Coronary artery (tissue), 2 donors: ENCODE results near the gene DENND2D.

Source experiments
- DNase-seq: peaks from one replicate; pipeline ENCODE4 v3.0.0-alpha.2; 2017; ENCODE audit warnings: low spot score
- H3K27ac ChIP-seq, 2 donors: fragments of 200-600 bp; sonication (generic); one replicate each; pipeline ENCODE4 v1.5.1; 2016 to 2019
- H3K4me3 ChIP-seq: fragments of 200-600 bp; sonication (generic); 2 replicates; pipeline ENCODE4 v1.5.1; 2016; ENCODE audit warnings: mild to moderate bottlenecking, moderate library complexity
- TF ChIP-seq, protein P1 (sequence below): fragments of 200-600 bp; sonication (generic); IDR thresholded peaks from one replicate; pipeline ENCODE4 v1.5.1; 2019; ENCODE audit warnings: antibody characterized with exemption

DENND2D gene

DNA sequence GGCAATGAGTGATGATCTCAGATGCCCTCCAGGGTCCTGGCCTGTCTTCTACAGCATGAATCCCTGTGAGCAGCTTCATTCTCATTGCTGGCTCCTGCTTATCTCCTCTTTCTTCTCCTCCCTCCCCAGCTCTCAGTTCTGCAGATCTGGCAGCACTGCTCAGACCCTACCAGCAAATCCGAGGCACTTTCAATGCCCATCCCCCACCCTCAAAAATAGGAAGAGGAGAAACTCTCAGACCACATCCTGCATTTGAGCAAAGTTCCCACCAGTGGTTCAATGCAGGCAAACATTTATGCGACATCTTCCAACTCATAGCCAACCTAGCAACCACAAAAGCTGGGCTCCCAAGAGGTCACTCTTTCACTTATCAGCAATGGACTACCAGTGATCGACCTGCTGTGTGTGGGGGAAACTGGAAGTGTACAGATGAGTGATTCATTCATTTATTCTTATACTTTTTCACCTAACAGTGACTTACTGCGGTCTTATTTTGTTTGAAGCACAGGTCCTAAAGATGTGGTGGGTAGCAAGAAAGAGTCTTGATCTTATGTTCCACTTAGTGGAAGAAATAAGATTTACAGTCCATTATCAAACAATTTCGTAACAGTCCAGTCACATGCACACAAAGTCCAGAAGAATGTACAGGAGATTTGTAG is 21.3 kb upstream of the DENND2D start:
- TF ChIP-seq, protein P1, sequence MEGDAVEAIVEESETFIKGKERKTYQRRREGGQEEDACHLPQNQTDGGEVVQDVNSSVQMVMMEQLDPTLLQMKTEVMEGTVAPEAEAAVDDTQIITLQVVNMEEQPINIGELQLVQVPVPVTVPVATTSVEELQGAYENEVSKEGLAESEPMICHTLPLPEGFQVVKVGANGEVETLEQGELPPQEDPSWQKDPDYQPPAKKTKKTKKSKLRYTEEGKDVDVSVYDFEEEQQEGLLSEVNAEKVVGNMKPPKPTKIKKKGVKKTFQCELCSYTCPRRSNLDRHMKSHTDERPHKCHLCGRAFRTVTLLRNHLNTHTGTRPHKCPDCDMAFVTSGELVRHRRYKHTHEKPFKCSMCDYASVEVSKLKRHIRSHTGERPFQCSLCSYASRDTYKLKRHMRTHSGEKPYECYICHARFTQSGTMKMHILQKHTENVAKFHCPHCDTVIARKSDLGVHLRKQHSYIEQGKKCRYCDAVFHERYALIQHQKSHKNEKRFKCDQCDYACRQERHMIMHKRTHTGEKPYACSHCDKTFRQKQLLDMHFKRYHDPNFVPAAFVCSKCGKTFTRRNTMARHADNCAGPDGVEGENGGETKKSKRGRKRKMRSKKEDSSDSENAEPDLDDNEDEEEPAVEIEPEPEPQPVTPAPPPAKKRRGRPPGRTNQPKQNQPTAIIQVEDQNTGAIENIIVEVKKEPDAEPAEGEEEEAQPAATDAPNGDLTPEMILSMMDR = no peak
- Histone ChIP-seq H3K4me3 (no peak overlapping the region), H3K27ac (no peak overlapping the region)
- no peak for DNase-seq

DNA sequence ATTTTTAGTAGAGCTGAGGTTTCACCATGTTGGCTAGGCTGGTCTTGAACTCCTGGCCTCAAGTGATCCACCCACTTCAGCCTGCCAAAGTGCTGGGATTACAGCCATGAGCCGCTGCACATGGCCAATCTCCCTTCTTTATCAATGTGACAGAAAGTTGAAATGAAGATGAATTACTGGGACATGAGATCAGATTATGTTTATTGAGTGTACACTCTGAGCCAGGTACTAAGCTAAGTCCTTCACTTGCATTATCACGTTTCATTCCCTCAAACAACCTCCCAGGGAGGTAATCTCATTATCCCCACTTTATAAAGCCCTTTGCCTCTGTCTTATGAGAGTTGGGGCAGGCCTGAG is 20.8 kb upstream of the DENND2D start:
- H3K27ac ChIP-seq = no peak overlapping the region
- no peak for DNase-seq
- no peak overlapping the region for H3K4me3 ChIP-seq
- TF ChIP-seq, protein P1 = no peak

GRCh38 chr1:111220302-111220890 is 19.9 kb upstream of the DENND2D start:
- TF ChIP-seq, protein P1 = no peak
- no peak overlapping the region for H3K27ac ChIP-seq
- DNase-seq = no peak
- H3K4me3 ChIP-seq = no peak overlapping the region

GRCh38 chr1:111219557-111220286 is 19.3 kb upstream of the DENND2D start:
- no peak for DNase-seq
- Histone ChIP-seq H3K27ac (no peak overlapping the region), H3K4me3 (no peak overlapping the region)
- TF ChIP-seq, protein P1 = no peak

GRCh38 chr1:111218701-111219556 is 18.5 kb upstream of the DENND2D start:
- no peak overlapping the region for H3K4me3 ChIP-seq
- TF ChIP-seq, protein P1 = no peak
- H3K27ac ChIP-seq = no peak overlapping the region
- no peak for DNase-seq

DNA sequence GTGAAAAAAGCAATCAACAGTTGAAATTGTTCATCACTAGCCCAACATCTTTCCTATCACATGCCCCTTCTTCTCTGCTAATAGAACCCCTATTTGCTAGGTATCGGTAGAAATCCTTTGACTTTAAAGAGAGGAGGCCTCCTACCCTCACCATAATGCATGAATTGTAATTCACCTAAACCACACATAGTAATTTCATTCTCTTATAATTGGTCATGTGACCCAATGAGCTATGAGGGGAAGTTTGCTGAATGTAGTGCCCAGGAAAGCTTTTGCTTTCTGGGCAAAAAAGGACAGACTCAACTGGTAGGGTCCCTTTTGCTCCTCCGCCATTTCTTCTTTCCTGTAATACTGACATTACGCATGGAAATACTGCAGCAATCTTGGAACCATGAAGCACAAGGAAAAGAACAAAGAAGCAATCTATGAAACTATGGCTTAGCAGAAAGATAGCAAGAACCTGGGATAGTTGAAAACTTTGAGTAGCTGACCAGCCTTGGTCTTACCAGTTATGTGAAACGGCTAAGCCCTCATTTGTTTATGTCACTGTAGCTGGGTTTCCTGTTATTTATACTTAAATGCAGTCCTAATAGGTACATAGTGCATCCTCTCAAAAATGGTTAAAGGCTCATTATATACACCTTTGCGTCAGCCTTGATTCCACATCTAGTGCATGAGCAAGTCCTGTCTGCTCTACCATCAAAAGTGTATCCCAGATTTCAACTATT is 16.9 kb upstream of the DENND2D start:
- no peak for DNase-seq
- no peak overlapping the region for H3K27ac ChIP-seq
- TF ChIP-seq, protein P1 = no peak
- no peak overlapping the region for H3K4me3 ChIP-seq
